ENCODE data around the gene MYH16.

The MYH16 gene

GRCh38 chr7:99252166-99252895, 20.3 kb upstream of the MYH16 start:
- DNase-seq (ENCODE audit: low spot score), result no peak
- TF ChIP-seq, protein P1, sequence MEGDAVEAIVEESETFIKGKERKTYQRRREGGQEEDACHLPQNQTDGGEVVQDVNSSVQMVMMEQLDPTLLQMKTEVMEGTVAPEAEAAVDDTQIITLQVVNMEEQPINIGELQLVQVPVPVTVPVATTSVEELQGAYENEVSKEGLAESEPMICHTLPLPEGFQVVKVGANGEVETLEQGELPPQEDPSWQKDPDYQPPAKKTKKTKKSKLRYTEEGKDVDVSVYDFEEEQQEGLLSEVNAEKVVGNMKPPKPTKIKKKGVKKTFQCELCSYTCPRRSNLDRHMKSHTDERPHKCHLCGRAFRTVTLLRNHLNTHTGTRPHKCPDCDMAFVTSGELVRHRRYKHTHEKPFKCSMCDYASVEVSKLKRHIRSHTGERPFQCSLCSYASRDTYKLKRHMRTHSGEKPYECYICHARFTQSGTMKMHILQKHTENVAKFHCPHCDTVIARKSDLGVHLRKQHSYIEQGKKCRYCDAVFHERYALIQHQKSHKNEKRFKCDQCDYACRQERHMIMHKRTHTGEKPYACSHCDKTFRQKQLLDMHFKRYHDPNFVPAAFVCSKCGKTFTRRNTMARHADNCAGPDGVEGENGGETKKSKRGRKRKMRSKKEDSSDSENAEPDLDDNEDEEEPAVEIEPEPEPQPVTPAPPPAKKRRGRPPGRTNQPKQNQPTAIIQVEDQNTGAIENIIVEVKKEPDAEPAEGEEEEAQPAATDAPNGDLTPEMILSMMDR (IDR thresholded peaks at IDR 0.05; ENCODE audit: extremely low read depth, missing control alignments), result no peak

GRCh38 chr7:99253369-99253768, 19.3 kb upstream of the MYH16 start:
- TF ChIP-seq, protein P1 (IDR thresholded peaks at IDR 0.05; ENCODE audit: extremely low read depth, missing control alignments), result no peak

DNA sequence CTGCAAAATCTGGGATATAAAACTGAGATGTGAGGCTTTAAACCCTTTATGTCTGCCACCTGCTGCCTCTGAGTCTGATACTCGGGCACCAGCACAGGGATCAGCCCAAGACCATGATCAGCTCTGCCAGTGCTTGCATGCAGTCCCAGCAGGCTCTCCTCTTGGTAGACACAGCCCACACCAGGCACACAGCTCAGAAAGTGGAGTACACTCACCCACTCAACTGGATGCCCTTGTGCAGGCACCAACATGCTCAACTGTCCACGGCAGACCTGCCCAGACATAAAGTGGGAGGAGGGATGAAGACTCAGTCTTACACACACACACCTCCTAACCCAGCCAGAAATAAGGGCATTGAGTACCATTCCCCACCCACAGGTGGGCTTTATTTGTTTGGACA, 18.2 kb upstream of the MYH16 start:
- TF ChIP-seq, protein P1 (IDR thresholded peaks at IDR 0.05; ENCODE audit: extremely low read depth, missing control alignments), result no peak
- DNase-seq (ENCODE audit: low spot score), result no peak

More at GRCh38 chr7:99253369-99253768, 19.3 kb upstream of the MYH16 start:
- no peak for DNase-seq (ENCODE audit: low spot score)

DNA sequence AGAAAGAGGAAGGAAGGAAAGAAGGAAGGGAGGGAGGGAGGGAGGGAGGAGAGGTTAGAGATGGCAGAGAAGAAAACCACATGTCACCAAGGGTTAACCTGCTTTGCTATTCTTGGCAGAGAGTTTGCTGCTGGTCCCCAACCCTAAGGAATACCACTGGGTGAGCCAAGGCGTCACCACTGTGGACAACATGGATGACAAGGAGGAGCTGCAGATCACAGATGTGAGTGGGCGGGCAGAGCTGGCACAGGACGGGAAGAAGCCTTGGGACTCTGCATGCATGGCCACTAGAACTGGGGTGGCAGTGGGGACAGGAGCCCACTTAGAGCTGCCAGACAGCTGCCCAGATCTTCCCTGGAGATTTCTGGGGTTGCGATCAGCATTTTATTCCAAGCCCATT, 17.2 kb upstream of the MYH16 start:
- no peak for DNase-seq (ENCODE audit: low spot score)
- TF ChIP-seq, protein P1 (IDR thresholded peaks at IDR 0.05; ENCODE audit: extremely low read depth, missing control alignments), result no peak

DNA sequence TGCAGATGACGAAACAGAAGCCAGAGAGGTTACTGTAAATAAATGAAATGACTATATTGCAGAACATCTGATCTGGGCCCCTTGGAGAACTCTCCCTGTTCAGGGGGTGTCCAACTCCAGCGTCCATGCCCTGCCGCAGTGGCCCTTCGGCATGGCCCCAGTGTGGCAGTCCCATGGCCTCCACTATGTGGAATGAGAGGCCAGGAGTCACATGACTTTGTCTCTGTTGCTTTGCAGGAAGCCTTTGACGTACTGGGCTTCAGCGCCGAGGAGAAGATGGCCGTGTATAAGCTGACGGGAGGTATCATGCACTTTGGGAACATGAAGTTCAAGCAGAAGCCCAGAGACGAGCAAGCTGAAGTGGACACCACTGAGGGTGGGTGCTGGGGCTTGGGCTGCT, 15.6 kb upstream of the MYH16 start:
- TF ChIP-seq, protein P1 (IDR thresholded peaks at IDR 0.05; ENCODE audit: extremely low read depth, missing control alignments), result no peak
- no peak for DNase-seq (ENCODE audit: low spot score)

DNA sequence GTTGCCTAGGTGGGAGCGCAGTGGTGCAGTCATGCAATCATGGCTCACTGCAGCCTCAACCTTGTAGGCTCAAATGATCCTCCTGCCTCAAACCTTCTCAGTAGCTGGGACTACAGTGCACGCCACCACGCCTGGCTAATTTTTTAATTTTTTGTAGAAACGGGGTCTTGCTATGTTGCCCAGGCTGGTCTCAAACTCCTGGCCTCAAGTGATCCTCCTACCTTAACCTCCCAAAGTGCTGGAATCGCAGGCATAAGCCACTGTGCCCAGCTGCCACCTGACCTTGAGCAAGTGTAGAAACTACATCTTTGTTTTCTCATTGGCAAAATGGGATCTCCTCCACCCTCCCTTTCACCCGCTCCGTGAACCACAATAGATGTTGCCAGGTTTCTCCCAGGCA, 15.0 kb upstream of the MYH16 start:
- no peak for DNase-seq (ENCODE audit: low spot score)
- TF ChIP-seq, protein P1 (IDR thresholded peaks at IDR 0.05; ENCODE audit: extremely low read depth, missing control alignments), result no peak

DNA sequence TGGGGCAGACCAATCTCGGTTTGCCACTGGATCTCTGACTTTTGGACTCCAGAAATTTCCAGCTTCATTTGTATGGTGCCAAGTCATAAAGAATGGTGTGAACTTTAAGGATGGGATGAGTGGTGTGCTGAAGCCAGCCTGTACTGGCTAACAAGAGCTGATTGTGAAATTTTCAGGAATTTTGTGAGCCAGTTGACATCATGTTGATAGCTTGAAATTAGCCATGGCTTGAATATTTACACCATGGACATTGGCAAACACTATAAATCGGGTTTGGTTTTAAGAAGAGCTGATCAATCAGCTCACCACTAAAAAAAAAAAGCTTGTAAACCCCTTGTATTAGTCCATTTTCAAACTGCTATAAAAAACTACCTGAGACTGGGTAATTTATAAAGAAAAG, 14.1 kb upstream of the MYH16 start:
- DNase-seq (ENCODE audit: low spot score), result no peak
- TF ChIP-seq, protein P1 (IDR thresholded peaks at IDR 0.05; ENCODE audit: extremely low read depth, missing control alignments), result no peak
